ENCODE data around the gene DHDH. TPM values are rescaled to one million over a fixed set of nuclear protein-coding genes. Genes with fewer than 3 reads are reported as not detected.

DHDH gene
- total RNA-seq, 1 donor from 2014 or later, result 1.0 TPM

- H3K36me3 ChIP-seq (ENCODE audit: control insufficient read depth, insufficient read depth, low read length), result peaks cover 1% of the 10 kb centered on the region
- no peak overlapping the region for H3K4me3 ChIP-seq (ENCODE audit: low read depth, low read length)
- no peak for TF ChIP-seq CTCF (IDR thresholded peaks at IDR 0.05; ENCODE audit: insufficient read depth, low read length, poor library complexity, severe bottlenecking)
- H3K27me3 ChIP-seq (ENCODE audit: control insufficient read depth, insufficient read depth, low read length), result no peaks in the 10 kb centered on the region
- DNase-seq (ENCODE audit: low read depth), result no peak
Measured at GRCh38 chr19:48985711-48986110, 52.2 kb downstream of the DHDH start.

- no peak overlapping the region for H3K4me3 ChIP-seq (ENCODE audit: low read depth, low read length)
- peaks cover 1% of the 10 kb centered on the region for H3K36me3 ChIP-seq (ENCODE audit: control insufficient read depth, insufficient read depth, low read length)
- no peaks in the 10 kb centered on the region for H3K27me3 ChIP-seq (ENCODE audit: control insufficient read depth, insufficient read depth, low read length)
- DNase-seq (ENCODE audit: low read depth), result no peak
- TF ChIP-seq CTCF (IDR thresholded peaks at IDR 0.05; ENCODE audit: insufficient read depth, low read length, poor library complexity, severe bottlenecking), result no peak
Measured at GRCh38 chr19:48986211-48986610, 52.7 kb downstream of the DHDH start.

GRCh38 chr19:48987323-48987722 lies 53.8 kb downstream of the DHDH start:
- peaks cover 1% of the 10 kb centered on the region for H3K36me3 ChIP-seq (ENCODE audit: control insufficient read depth, insufficient read depth, low read length)
- DNase-seq (ENCODE audit: low read depth), result no peak
- H3K27me3 ChIP-seq (ENCODE audit: control insufficient read depth, insufficient read depth, low read length), result no peaks in the 10 kb centered on the region
- TF ChIP-seq CTCF (IDR thresholded peaks at IDR 0.05; ENCODE audit: insufficient read depth, low read length, poor library complexity, severe bottlenecking), result no peak
- no peak overlapping the region for H3K4me3 ChIP-seq (ENCODE audit: low read depth, low read length)

- no peak for TF ChIP-seq CTCF (IDR thresholded peaks at IDR 0.05; ENCODE audit: insufficient read depth, low read length, poor library complexity, severe bottlenecking)
- H3K36me3 ChIP-seq (ENCODE audit: control insufficient read depth, insufficient read depth, low read length), result no peaks in the 10 kb centered on the region
- no peak for DNase-seq (ENCODE audit: low read depth)
- no peak overlapping the region for H3K4me3 ChIP-seq (ENCODE audit: low read depth, low read length)
- H3K27me3 ChIP-seq (ENCODE audit: control insufficient read depth, insufficient read depth, low read length), result no peaks in the 10 kb centered on the region
Measured at GRCh38 chr19:48988286-48988685, 54.8 kb downstream of the DHDH start.

GRCh38 chr19:48988860-48989259 lies 55.4 kb downstream of the DHDH start:
- no peaks in the 10 kb centered on the region for H3K36me3 ChIP-seq (ENCODE audit: control insufficient read depth, insufficient read depth, low read length)
- no peak for DNase-seq (ENCODE audit: low read depth)
- H3K27me3 ChIP-seq (ENCODE audit: control insufficient read depth, insufficient read depth, low read length), result no peaks in the 10 kb centered on the region
- TF ChIP-seq CTCF (IDR thresholded peaks at IDR 0.05; ENCODE audit: insufficient read depth, low read length, poor library complexity, severe bottlenecking), result no peak
- no peak overlapping the region for H3K4me3 ChIP-seq (ENCODE audit: low read depth, low read length)

GRCh38 chr19:48989701-48990291 lies 56.3 kb downstream of the DHDH start:
- no peak for TF ChIP-seq CTCF (IDR thresholded peaks at IDR 0.05; ENCODE audit: insufficient read depth, low read length, poor library complexity, severe bottlenecking)
- Histone ChIP-seq H3K36me3 (ENCODE audit: control insufficient read depth, insufficient read depth, low read length) (no peaks in the 10 kb centered on the region), H3K4me3 (ENCODE audit: low read depth, low read length) (no peak overlapping the region), H3K27me3 (ENCODE audit: control insufficient read depth, insufficient read depth, low read length) (no peaks in the 10 kb centered on the region)
- no peak for DNase-seq (ENCODE audit: low read depth)

All from kidney epithelial cell (primary cell).